Gastroesophageal sphincter (tissue), 4 donors: Measurements from ENCODE around the gene GRM4. TPM values are rescaled to one million over a fixed set of nuclear protein-coding genes. Genes with fewer than 3 reads are reported as not detected.

Source experiments
- ATAC-seq: fragments of 150-250 bp; one replicate; pipeline ENCODE4 v1.9.1; 2016; ENCODE audit warnings: mild to moderate bottlenecking, moderate library complexity
- H3K27ac ChIP-seq, 4 donors: fragments of 200-600 bp; sonication (generic) in 3 of 4; 1 replicate in 3 of 4; 2 replicates in 1 of 4; pipeline ENCODE4 v1.5.1; 2016 to 2019
- H3K27me3 ChIP-seq: fragments of 200-600 bp; sonication (generic); one replicate; pipeline ENCODE4 v1.5.1; 2019
- H3K36me3 ChIP-seq, 2 donors: fragments of 200-600 bp; sonication (generic); one replicate each; pipeline ENCODE4 v1.5.1; 2019; ENCODE audit warnings: control low read depth in 1 of 2
- H3K4me1 ChIP-seq, 3 donors: fragments of 200-600 bp; sonication (generic); 1 replicate in 2 of 3; 2 replicates in 1 of 3; pipeline ENCODE4 v1.5.1; 2016 to 2019; ENCODE audit warnings: control low read depth in 2 of 3
- H3K4me3 ChIP-seq, 2 donors: fragments of 200-600 bp; sonication (generic); one replicate each; pipeline ENCODE4 v1.5.1; 2019; ENCODE audit warnings: mild to moderate bottlenecking in 1 of 2, moderate library complexity in 1 of 2
- H3K9me3 ChIP-seq, 3 donors: fragments of 200-600 bp; sonication (generic); one replicate each; pipeline ENCODE4 v1.5.1; 2017 to 2019; ENCODE audit warnings: control low read depth in 2 of 3
- CTCF ChIP-seq, 4 experiments: fragments of 200-600 bp in 2 of 4; fragments of 450-650 bp in 2 of 4; sonication (generic) in 1 of 4; IDR thresholded peaks; one replicate each; pipeline ENCODE4 v1.5.1; 2017 to 2019; ENCODE audit warnings: antibody characterized with exemption in 4 of 4, mild to moderate bottlenecking in 2 of 4, moderate library complexity in 2 of 4
- EP300 ChIP-seq: sonication (generic); formaldehyde crosslinking; IDR thresholded peaks from one replicate; pipeline ENCODE4 v1.6.1; 2017; ENCODE audit warnings: antibody characterized with exemption, mild to moderate bottlenecking
- POLR2A ChIP-seq, 2 donors: fragments of 450-650 bp; IDR thresholded peaks; one replicate each; pipeline ENCODE4 v1.6.1; 2017; ENCODE audit warnings: antibody characterized with exemption in 2 of 2, mild to moderate bottlenecking in 2 of 2, moderate library complexity in 1 of 2
- POLR2AphosphoS5 ChIP-seq: sonication (generic); formaldehyde crosslinking; IDR thresholded peaks from one replicate; pipeline ENCODE4 v1.6.1; 2017; ENCODE audit warnings: antibody characterized with exemption
- WGBS, 2 donors: methylation state at CpG; one replicate each; pipeline ENCODE4 v1.1.5; 2018; ENCODE audit warnings: low coverage in 1 of 2; 5-methylcytosine and 5-hydroxymethylcytosine counted together
- total RNA-seq, 4 donors: library from RNA; depleted of rRNA; stranded (reverse); fragments of >200 nt; gene quantifications; one replicate each; pipeline ENCODE4 v1.1.0, GENCODE V29; 2016

The GRM4 gene
- total RNA-seq, 4 donors from 2014 or later = not detected

GRCh38 chr6:34157851-34158250, 12.0 kb upstream of the GRM4 start:
- WGBS, 2 donors = 63 to 66% methylated on average over 5 to 6 of the region's 6 CpGs
- Histone ChIP-seq H3K9me3 (peaks cover 0 to 25% (median 0%) of the 10 kb centered on the region in 3 donors), H3K4me1 (peaks cover 0 to 11% (median 6%) of the 10 kb centered on the region in 3 donors), H3K27ac (no peak overlapping the region), H3K4me3 (no peak overlapping the region), H3K36me3 (no peaks in the 10 kb centered on the region), H3K27me3 (peaks cover 48% of the 10 kb centered on the region)
- TF ChIP-seq CTCF (IDR thresholded peaks at IDR 0.05) = no peak
- no peak for TF ChIP-seq POLR2AphosphoS5
- TF ChIP-seq EP300 = no peak
- TF ChIP-seq POLR2A (IDR thresholded peaks at IDR 0.05) = no peak
- ATAC-seq = no peak

GRCh38 chr6:34157236-34157830, 11.4 kb upstream of the GRM4 start:
- Histone ChIP-seq H3K9me3 (peaks cover 0 to 25% (median 0%) of the 10 kb centered on the region in 3 donors), H3K27ac (no peak overlapping the region), H3K4me1 (peaks cover 0 to 11% (median 6%) of the 10 kb centered on the region in 3 donors), H3K36me3 (no peaks in the 10 kb centered on the region), H3K4me3 (no peak overlapping the region), H3K27me3 (peaks cover 53% of the 10 kb centered on the region)
- 61 to 75% methylated on average over 4 to 5 of the region's 10 CpGs for WGBS, 2 donors
- TF ChIP-seq CTCF (IDR thresholded peaks at IDR 0.05) = no peak
- no peak for TF ChIP-seq POLR2A (IDR thresholded peaks at IDR 0.05)
- no peak for TF ChIP-seq POLR2AphosphoS5
- no peak for TF ChIP-seq EP300
- no peak for ATAC-seq

- Histone ChIP-seq H3K27me3 (peaks cover 70% of the 10 kb centered on the region), H3K27ac (no peak overlapping the region), H3K4me1 (peaks cover 0 to 11% (median 6%) of the 10 kb centered on the region in 3 donors), H3K4me3 (no peak overlapping the region), H3K36me3 (no peaks in the 10 kb centered on the region), H3K9me3 (peaks cover 0 to 25% (median 0%) of the 10 kb centered on the region in 3 donors)
- WGBS, 2 donors = 89% methylated on average over 6 of the region's 24 CpGs; no CpG with 5 or more reads in 1 of the 2 donors
- no peak for ATAC-seq
- TF ChIP-seq CTCF (IDR thresholded peaks at IDR 0.05) (no peak), POLR2A (IDR thresholded peaks at IDR 0.05) (no peak), EP300 (no peak), POLR2AphosphoS5 (no peak)
Observed at GRCh38 chr6:34155471-34156300, 9.8 kb upstream of the GRM4 start.

- Histone ChIP-seq H3K4me3 (peak overlapping the region in 1 of 2 donors; percentile 27), H3K36me3 (no peaks in the 10 kb centered on the region), H3K27me3 (peaks cover 78% of the 10 kb centered on the region), H3K9me3 (peaks cover 0 to 18% (median 0%) of the 10 kb centered on the region in 3 donors), H3K27ac (no peak overlapping the region), H3K4me1 (peaks cover 0 to 11% (median 6%) of the 10 kb centered on the region in 3 donors)
- TF ChIP-seq CTCF (IDR thresholded peaks at IDR 0.05) (peak in 3 of 4 experiments; percentile 90 to 100 (median 96)), POLR2AphosphoS5 (no peak)
- peak; percentile 48 for ATAC-seq
- 0% methylated on average over 4 of the region's 61 CpGs; no CpG with 5 or more reads in 1 of the 2 donors for WGBS, 2 donors
Observed at GRCh38 chr6:34154668-34155447, 9.0 kb upstream of the GRM4 start.
